ENCODE data around the gene CXCR1.

The CXCR1 gene

GRCh38 chr2:218149848-218150440 lies 16.8 kb downstream of the CXCR1 start:
- TF ChIP-seq, protein P1, sequence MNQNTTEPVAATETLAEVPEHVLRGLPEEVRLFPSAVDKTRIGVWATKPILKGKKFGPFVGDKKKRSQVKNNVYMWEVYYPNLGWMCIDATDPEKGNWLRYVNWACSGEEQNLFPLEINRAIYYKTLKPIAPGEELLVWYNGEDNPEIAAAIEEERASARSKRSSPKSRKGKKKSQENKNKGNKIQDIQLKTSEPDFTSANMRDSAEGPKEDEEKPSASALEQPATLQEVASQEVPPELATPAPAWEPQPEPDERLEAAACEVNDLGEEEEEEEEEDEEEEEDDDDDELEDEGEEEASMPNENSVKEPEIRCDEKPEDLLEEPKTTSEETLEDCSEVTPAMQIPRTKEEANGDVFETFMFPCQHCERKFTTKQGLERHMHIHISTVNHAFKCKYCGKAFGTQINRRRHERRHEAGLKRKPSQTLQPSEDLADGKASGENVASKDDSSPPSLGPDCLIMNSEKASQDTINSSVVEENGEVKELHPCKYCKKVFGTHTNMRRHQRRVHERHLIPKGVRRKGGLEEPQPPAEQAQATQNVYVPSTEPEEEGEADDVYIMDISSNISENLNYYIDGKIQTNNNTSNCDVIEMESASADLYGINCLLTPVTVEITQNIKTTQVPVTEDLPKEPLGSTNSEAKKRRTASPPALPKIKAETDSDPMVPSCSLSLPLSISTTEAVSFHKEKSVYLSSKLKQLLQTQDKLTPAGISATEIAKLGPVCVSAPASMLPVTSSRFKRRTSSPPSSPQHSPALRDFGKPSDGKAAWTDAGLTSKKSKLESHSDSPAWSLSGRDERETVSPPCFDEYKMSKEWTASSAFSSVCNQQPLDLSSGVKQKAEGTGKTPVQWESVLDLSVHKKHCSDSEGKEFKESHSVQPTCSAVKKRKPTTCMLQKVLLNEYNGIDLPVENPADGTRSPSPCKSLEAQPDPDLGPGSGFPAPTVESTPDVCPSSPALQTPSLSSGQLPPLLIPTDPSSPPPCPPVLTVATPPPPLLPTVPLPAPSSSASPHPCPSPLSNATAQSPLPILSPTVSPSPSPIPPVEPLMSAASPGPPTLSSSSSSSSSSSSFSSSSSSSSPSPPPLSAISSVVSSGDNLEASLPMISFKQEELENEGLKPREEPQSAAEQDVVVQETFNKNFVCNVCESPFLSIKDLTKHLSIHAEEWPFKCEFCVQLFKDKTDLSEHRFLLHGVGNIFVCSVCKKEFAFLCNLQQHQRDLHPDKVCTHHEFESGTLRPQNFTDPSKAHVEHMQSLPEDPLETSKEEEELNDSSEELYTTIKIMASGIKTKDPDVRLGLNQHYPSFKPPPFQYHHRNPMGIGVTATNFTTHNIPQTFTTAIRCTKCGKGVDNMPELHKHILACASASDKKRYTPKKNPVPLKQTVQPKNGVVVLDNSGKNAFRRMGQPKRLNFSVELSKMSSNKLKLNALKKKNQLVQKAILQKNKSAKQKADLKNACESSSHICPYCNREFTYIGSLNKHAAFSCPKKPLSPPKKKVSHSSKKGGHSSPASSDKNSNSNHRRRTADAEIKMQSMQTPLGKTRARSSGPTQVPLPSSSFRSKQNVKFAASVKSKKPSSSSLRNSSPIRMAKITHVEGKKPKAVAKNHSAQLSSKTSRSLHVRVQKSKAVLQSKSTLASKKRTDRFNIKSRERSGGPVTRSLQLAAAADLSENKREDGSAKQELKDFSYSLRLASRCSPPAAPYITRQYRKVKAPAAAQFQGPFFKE (tag by site-specific recombination; IDR thresholded peaks at IDR 0.05; ENCODE audit: borderline replicate concordance), result no peak
- TF ChIP-seq KLF1 (tag by site-specific recombination; IDR thresholded peaks at IDR 0.05) (no peak), ZNF510 (tag by site-specific recombination; IDR thresholded peaks at IDR 0.05; ENCODE audit: insufficient replicate concordance) (no peak), ZNF416 (tag by site-specific recombination; IDR thresholded peaks at IDR 0.05) (no peak), ZIC2 (tag by site-specific recombination; IDR thresholded peaks at IDR 0.05) (no peak), ZBTB1 (tag by site-specific recombination; IDR thresholded peaks at IDR 0.05) (no peak), ZNF624 (tag by site-specific recombination; IDR thresholded peaks at IDR 0.05) (no peak), ZNF423 (tag by site-specific recombination; IDR thresholded peaks at IDR 0.05) (no peak), RBAK (tag by site-specific recombination; IDR thresholded peaks at IDR 0.05) (no peak), TCF7L2 (IDR thresholded peaks at IDR 0.05; ENCODE audit: borderline replicate concordance, low read depth, low read length) (no peak), ZNF398 (tag by site-specific recombination; IDR thresholded peaks at IDR 0.05) (no peak), ZBTB49 (tag by site-specific recombination; IDR thresholded peaks at IDR 0.05; ENCODE audit: low read depth) (no peak), ZNF521 (tag by site-specific recombination; IDR thresholded peaks at IDR 0.05) (no peak), ZNF274 (IDR thresholded peaks at IDR 0.05; ENCODE audit: low read length) (no peak), ZNF274 (tag by site-specific recombination; IDR thresholded peaks at IDR 0.05; ENCODE audit: borderline replicate concordance) (no peak), KLF16 (tag by site-specific recombination; IDR thresholded peaks at IDR 0.05) (no peak), GLI4 (tag by site-specific recombination; IDR thresholded peaks at IDR 0.05) (no peak), ZBTB48 (tag by site-specific recombination; IDR thresholded peaks at IDR 0.05) (no peak), SCRT1 (tag by site-specific recombination; IDR thresholded peaks at IDR 0.05; ENCODE audit: borderline replicate concordance) (no peak), ZFP37 (tag by site-specific recombination; IDR thresholded peaks at IDR 0.05) (no peak)
- POLR2A ChIA-PET, result no interaction called here
- no peaks in the 10 kb centered on the region for H3K36me3 ChIP-seq (ENCODE audit: control insufficient read depth in 2 of 2, insufficient read depth in 1 of 2, low read length in 2 of 2)
- H3K27ac ChIP-seq (ENCODE audit: extremely low read depth, low read depth, low read length), result no peak overlapping the region
- H3K9me3 ChIP-seq (ENCODE audit: control insufficient read depth, insufficient read depth, low read depth, low read length), result no peaks in the 10 kb centered on the region
- H3K4me3 ChIP-seq (ENCODE audit: low read depth, low read length), result no peak overlapping the region
- no peaks in the 10 kb centered on the region for H3K4me1 ChIP-seq (ENCODE audit: control insufficient read depth, insufficient read depth, low read length)
- CTCF ChIA-PET, result interaction anchor here (0.5 to 0.7 kb wide), 2 partner anchors 25 to 810 kb away, joined by 3 read pairs; partner anchors contain the start of gene CDK5R2

Data from HEK293 (cell line).